ENCODE data around the gene HSDL1. TPM values are rescaled to one million over a fixed set of nuclear protein-coding genes. Genes with fewer than 3 reads are reported as not detected.

HSDL1 gene
- total and polyA plus RNA-seq, 2 experiments from 2014 or later, result 10.8 to 17.0 TPM

- H2AFZ ChIP-seq, result peak overlapping the region; percentile 85
- WGBS, 2 experiments (ENCODE audit: low coverage in 1 of 2, low lambda C conversion rate in 2 of 2, missing lambda C conversion rate in 2 of 2), result 2 to 7% methylated on average over 10 to 13 of the region's 13 CpGs
These were observed 1.2 kb downstream of the HSDL1 start for GRCh38 chr16:84143784-84144199.

GRCh38 chr16:84143081-84143480, 1.9 kb downstream of the HSDL1 start:
- Histone ChIP-seq H3K4me1 (ENCODE audit: insufficient read depth) (peaks cover 13% of the 10 kb centered on the region), H4K20me1 (ENCODE audit: insufficient read depth) (no peaks in the 10 kb centered on the region), H3K9ac (no peak overlapping the region), H2AFZ (no peak overlapping the region), H3K36me3 (ENCODE audit: low read depth) (no peaks in the 10 kb centered on the region), H3K4me3 (no peak overlapping the region), H3K4me2 (ENCODE audit: unreplicated experiment) (no peak overlapping the region), H3K27ac (no peak overlapping the region), H3K9me2 (ENCODE audit: insufficient read depth) (no peaks in the 10 kb centered on the region), H3K9me3 (ENCODE audit: low read depth) (no peaks in the 10 kb centered on the region), H3K27me3 (replicated peaks; ENCODE audit: insufficient read depth) (no peaks in the 10 kb centered on the region; the same call in 1 of the 2 replicates), H3F3A (ENCODE audit: insufficient read depth) (no peaks in the 10 kb centered on the region), H3K79me2 (ENCODE audit: insufficient read depth) (peaks cover 53% of the 10 kb centered on the region)
- DNase-seq, result no peak
- 94 to 96% methylated on average over 1 of the region's 1 CpG for WGBS, 2 experiments (ENCODE audit: low coverage in 1 of 2, low lambda C conversion rate in 2 of 2, missing lambda C conversion rate in 2 of 2)
- in situ Hi-C loops (cut with MboI), result no loop called here
- no peak for TF ChIP-seq EZH2 (IDR thresholded peaks at IDR 0.05; ENCODE audit: insufficient read depth, poor library complexity, severe bottlenecking)
- no peak for TF ChIP-seq EZH2phosphoT487 (IDR thresholded peaks at IDR 0.05; ENCODE audit: insufficient read depth, low read depth)

More at GRCh38 chr16:84143784-84144199, 1.2 kb downstream of the HSDL1 start:
- in situ Hi-C loops (cut with MboI), result no loop called here
- H3F3A ChIP-seq (ENCODE audit: insufficient read depth), result no peaks in the 10 kb centered on the region
- no peaks in the 10 kb centered on the region; the same call in 1 of the 2 replicates for H3K27me3 ChIP-seq (replicated peaks; ENCODE audit: insufficient read depth)
- peaks cover 51% of the 10 kb centered on the region for H3K79me2 ChIP-seq (ENCODE audit: insufficient read depth)
- H3K36me3 ChIP-seq (ENCODE audit: low read depth), result no peaks in the 10 kb centered on the region
- no peaks in the 10 kb centered on the region for H4K20me1 ChIP-seq (ENCODE audit: insufficient read depth)
- no peak overlapping the region for H3K27ac ChIP-seq
- H3K4me3 ChIP-seq, result peak overlapping the region; percentile 87
- no peaks in the 10 kb centered on the region for H3K9me2 ChIP-seq (ENCODE audit: insufficient read depth)
- peak overlapping the region; percentile 93 for H3K4me2 ChIP-seq (ENCODE audit: unreplicated experiment)
- H3K4me1 ChIP-seq (ENCODE audit: insufficient read depth), result peaks cover 9% of the 10 kb centered on the region
- DNase-seq, result peak; percentile 21
- TF ChIP-seq EZH2phosphoT487 (IDR thresholded peaks at IDR 0.05; ENCODE audit: insufficient read depth, low read depth) (no peak), EZH2 (IDR thresholded peaks at IDR 0.05; ENCODE audit: insufficient read depth, poor library complexity, severe bottlenecking) (no peak)
- peak overlapping the region; percentile 78 for H3K9ac ChIP-seq
- H3K9me3 ChIP-seq (ENCODE audit: low read depth), result no peaks in the 10 kb centered on the region

- 86 to 90% methylated on average over 13 of the region's 13 CpGs for WGBS, 2 experiments (ENCODE audit: low coverage in 1 of 2, low lambda C conversion rate in 2 of 2, missing lambda C conversion rate in 2 of 2)
- no peak overlapping the region for H2AFZ ChIP-seq
- no peak for DNase-seq
- H3K9ac ChIP-seq, result no peak overlapping the region
- no peaks in the 10 kb centered on the region for H3K27me3 ChIP-seq (replicated peaks; ENCODE audit: insufficient read depth)
- H3K79me2 ChIP-seq (ENCODE audit: insufficient read depth), result peaks cover 72% of the 10 kb centered on the region
- peaks cover 13% of the 10 kb centered on the region for H3K4me1 ChIP-seq (ENCODE audit: insufficient read depth)
- no peak overlapping the region for H3K4me3 ChIP-seq
- no peaks in the 10 kb centered on the region for H3K9me2 ChIP-seq (ENCODE audit: insufficient read depth)
- no peak overlapping the region for H3K27ac ChIP-seq
- H3K36me3 ChIP-seq (ENCODE audit: low read depth), result no peaks in the 10 kb centered on the region
- H4K20me1 ChIP-seq (ENCODE audit: insufficient read depth), result no peaks in the 10 kb centered on the region
- H3K4me2 ChIP-seq (ENCODE audit: unreplicated experiment), result no peak overlapping the region
- in situ Hi-C loops (cut with MboI), result no loop called here
- TF ChIP-seq EZH2phosphoT487 (IDR thresholded peaks at IDR 0.05; ENCODE audit: insufficient read depth, low read depth), result no peak
- TF ChIP-seq EZH2 (IDR thresholded peaks at IDR 0.05; ENCODE audit: insufficient read depth, poor library complexity, severe bottlenecking), result no peak
- no peaks in the 10 kb centered on the region for H3F3A ChIP-seq (ENCODE audit: insufficient read depth)
- no peaks in the 10 kb centered on the region for H3K9me3 ChIP-seq (ENCODE audit: low read depth)
These were observed 3.8 kb downstream of the HSDL1 start for GRCh38 chr16:84141143-84141670.

GRCh38 chr16:84139628-84140258, 5.2 kb downstream of the HSDL1 start:
- H3K9me3 ChIP-seq (ENCODE audit: low read depth), result no peaks in the 10 kb centered on the region
- in situ Hi-C loops (cut with MboI), result no loop called here
- peaks cover 71% of the 10 kb centered on the region for H3K79me2 ChIP-seq (ENCODE audit: insufficient read depth)

More at GRCh38 chr16:84139628-84140258, 5.2 kb downstream of the HSDL1 start:
- Histone ChIP-seq H3K36me3 (ENCODE audit: low read depth) (no peaks in the 10 kb centered on the region), H3K4me2 (ENCODE audit: unreplicated experiment) (no peak overlapping the region), H3K27me3 (replicated peaks; ENCODE audit: insufficient read depth) (no peaks in the 10 kb centered on the region), H3K27ac (peak overlapping the region; percentile 59; the same call in 1 of the 2 replicates), H4K20me1 (ENCODE audit: insufficient read depth) (no peaks in the 10 kb centered on the region), H3F3A (ENCODE audit: insufficient read depth) (no peaks in the 10 kb centered on the region), H2AFZ (peak overlapping the region; percentile 71), H3K4me3 (no peak overlapping the region), H3K4me1 (ENCODE audit: insufficient read depth) (peaks cover 13% of the 10 kb centered on the region), H3K9me2 (ENCODE audit: insufficient read depth) (no peaks in the 10 kb centered on the region), H3K9ac (no peak overlapping the region)
- no peak for DNase-seq
- 83% methylated on average over 6 of the region's 6 CpGs for WGBS, 2 experiments (ENCODE audit: low coverage in 1 of 2, low lambda C conversion rate in 2 of 2, missing lambda C conversion rate in 2 of 2)
- TF ChIP-seq EZH2 (IDR thresholded peaks at IDR 0.05; ENCODE audit: insufficient read depth, poor library complexity, severe bottlenecking) (no peak), EZH2phosphoT487 (IDR thresholded peaks at IDR 0.05; ENCODE audit: insufficient read depth, low read depth) (no peak)

Measured in GM23248 (cell line).